ENCODE measurements around the gene PDZK1IP1.

PDZK1IP1 gene

DNA sequence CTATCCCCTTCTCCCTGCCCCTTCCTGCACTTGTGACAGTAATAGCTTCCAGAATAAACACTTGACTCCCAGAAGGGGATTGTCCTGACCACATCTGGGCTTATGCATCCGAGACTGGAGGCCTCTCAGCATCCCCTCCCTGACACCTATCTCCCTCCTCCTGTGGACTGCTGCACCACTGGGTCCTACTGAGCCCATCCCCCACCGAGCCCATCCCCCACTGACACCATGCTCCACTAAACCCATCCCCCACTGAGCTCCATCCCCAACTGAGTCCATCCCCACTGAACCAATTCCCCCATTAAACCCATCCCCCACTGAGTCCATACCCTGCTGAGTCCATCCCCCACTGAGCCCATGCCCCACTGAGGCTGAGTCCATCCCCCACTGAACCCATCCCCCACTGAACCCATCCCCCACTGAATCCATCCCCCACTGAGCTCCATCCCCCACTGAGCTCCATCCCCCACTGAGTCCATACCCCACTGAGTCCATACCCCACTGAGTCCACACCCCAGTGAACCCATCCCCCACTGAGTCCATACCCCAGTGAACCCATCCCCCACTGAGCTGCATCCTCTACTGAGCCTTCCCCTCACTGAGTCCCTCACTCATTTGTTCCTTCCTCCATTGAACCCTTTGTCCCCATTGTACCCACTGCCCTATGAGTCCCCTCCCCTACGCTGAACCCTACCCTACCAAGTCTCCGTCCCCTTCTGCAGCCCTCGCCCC lies 5.6 kb downstream of the PDZK1IP1 start:
- no peak overlapping the region for H3K4me3 ChIP-seq (ENCODE audit: low read depth, low read length)
- no peak for DNase-seq (ENCODE audit: low read depth)
- TF ChIP-seq, protein P1, sequence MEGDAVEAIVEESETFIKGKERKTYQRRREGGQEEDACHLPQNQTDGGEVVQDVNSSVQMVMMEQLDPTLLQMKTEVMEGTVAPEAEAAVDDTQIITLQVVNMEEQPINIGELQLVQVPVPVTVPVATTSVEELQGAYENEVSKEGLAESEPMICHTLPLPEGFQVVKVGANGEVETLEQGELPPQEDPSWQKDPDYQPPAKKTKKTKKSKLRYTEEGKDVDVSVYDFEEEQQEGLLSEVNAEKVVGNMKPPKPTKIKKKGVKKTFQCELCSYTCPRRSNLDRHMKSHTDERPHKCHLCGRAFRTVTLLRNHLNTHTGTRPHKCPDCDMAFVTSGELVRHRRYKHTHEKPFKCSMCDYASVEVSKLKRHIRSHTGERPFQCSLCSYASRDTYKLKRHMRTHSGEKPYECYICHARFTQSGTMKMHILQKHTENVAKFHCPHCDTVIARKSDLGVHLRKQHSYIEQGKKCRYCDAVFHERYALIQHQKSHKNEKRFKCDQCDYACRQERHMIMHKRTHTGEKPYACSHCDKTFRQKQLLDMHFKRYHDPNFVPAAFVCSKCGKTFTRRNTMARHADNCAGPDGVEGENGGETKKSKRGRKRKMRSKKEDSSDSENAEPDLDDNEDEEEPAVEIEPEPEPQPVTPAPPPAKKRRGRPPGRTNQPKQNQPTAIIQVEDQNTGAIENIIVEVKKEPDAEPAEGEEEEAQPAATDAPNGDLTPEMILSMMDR (IDR thresholded peaks at IDR 0.05; ENCODE audit: control insufficient read depth, extremely low read depth, insufficient read depth): no peak

DNA sequence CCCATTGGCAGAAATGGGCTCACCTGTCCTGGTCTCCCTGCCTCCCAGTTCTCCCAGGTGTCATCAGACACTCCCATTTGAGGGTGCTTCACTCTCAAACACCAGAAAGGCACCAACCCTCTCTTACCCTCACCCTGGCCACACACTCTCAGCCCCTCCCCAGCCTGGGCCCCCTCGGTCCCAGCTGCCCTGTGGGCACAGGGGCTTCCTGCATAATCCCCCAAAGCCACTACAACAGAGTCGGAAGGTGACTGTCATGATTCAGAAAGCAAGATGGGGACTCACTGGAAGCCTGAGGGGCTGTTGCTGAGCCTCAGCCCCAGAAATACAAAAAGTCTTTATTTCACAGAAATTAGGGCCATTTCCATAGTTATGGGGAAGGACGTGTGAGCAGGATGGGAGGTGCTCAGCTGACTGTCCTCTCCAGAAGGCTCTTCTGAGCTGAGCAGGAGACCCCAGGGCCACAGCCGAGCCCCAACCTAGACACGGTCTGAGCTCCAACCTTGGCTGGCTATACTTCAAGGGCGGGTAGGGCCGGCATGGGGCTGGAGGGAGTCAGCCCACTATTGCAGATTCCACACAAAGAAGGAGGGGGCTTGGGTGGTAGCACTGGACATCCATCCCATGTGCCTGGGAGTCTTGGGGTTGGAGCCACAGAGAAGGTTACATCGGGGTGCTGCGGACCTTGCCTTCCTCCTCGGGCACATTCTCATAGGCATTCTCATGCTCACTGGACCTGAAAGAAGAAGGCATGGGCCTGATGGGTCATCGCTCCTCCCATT lies 6.3 kb downstream of the PDZK1IP1 start:
- TF ChIP-seq, protein P1 (IDR thresholded peaks at IDR 0.05; ENCODE audit: control insufficient read depth, extremely low read depth, insufficient read depth): no peak
- no peak for DNase-seq (ENCODE audit: low read depth)
- no peak overlapping the region for H3K4me3 ChIP-seq (ENCODE audit: low read depth, low read length)

- no peak for DNase-seq (ENCODE audit: low read depth)
- H3K4me3 ChIP-seq (ENCODE audit: low read depth, low read length): no peak overlapping the region
- TF ChIP-seq, protein P1 (IDR thresholded peaks at IDR 0.05; ENCODE audit: control insufficient read depth, extremely low read depth, insufficient read depth): no peak
Observed at GRCh38 chr1:47182676-47183235, 7.1 kb downstream of the PDZK1IP1 start.

- DNase-seq (ENCODE audit: low read depth): no peak
- H3K4me3 ChIP-seq (ENCODE audit: low read depth, low read length): no peak overlapping the region
- TF ChIP-seq, protein P1 (IDR thresholded peaks at IDR 0.05; ENCODE audit: control insufficient read depth, extremely low read depth, insufficient read depth): no peak
Observed at GRCh38 chr1:47181955-47182675, 7.7 kb downstream of the PDZK1IP1 start.

GRCh38 chr1:47181095-47181954 lies 8.5 kb downstream of the PDZK1IP1 start:
- TF ChIP-seq, protein P1 (IDR thresholded peaks at IDR 0.05; ENCODE audit: control insufficient read depth, extremely low read depth, insufficient read depth): no peak
- no peak overlapping the region for H3K4me3 ChIP-seq (ENCODE audit: low read depth, low read length)
- no peak for DNase-seq (ENCODE audit: low read depth)

GRCh38 chr1:47180603-47181094 lies 9.2 kb downstream of the PDZK1IP1 start:
- H3K4me3 ChIP-seq (ENCODE audit: low read depth, low read length): no peak overlapping the region
- no peak for DNase-seq (ENCODE audit: low read depth)
- TF ChIP-seq, protein P1 (IDR thresholded peaks at IDR 0.05; ENCODE audit: control insufficient read depth, extremely low read depth, insufficient read depth): no peak

All from LNCaP clone FGC (cell line).